ENCODE measurements around the gene FAM72C.
"Not testable (repeated sequence)": the region's sequence is repeated elsewhere in the genome, so short reads cannot be mapped to it uniquely, and the experiment has no call there.

- not testable (repeated sequence) for TF ChIP-seq EZH2 (IDR thresholded peaks at IDR 0.05); POLR2AphosphoS5 (IDR thresholded peaks at IDR 0.05; ENCODE audit: borderline replicate concordance, low read depth, low read length); FOXP2 (optimal IDR thresholded peaks at IDR 0.05; ENCODE audit: control extremely low read depth, extremely low read length, insufficient read depth)
These were observed 40.5 kb upstream of the FAM72C start for GRCh38 chr1:144012168-144012733.

All from SK-N-MC (cell line).